Measurements from ENCODE around the gene EPHA10. TPM values are rescaled to one million over a fixed set of nuclear protein-coding genes. Genes with fewer than 3 reads are reported as not detected.
"Not testable (repeated sequence)": the region's sequence is repeated elsewhere in the genome, so short reads cannot be mapped to it uniquely, and the experiment has no call there.

EPHA10 gene
- total RNA-seq, 1 donor from 2014 or later: 1.6 TPM

DNA sequence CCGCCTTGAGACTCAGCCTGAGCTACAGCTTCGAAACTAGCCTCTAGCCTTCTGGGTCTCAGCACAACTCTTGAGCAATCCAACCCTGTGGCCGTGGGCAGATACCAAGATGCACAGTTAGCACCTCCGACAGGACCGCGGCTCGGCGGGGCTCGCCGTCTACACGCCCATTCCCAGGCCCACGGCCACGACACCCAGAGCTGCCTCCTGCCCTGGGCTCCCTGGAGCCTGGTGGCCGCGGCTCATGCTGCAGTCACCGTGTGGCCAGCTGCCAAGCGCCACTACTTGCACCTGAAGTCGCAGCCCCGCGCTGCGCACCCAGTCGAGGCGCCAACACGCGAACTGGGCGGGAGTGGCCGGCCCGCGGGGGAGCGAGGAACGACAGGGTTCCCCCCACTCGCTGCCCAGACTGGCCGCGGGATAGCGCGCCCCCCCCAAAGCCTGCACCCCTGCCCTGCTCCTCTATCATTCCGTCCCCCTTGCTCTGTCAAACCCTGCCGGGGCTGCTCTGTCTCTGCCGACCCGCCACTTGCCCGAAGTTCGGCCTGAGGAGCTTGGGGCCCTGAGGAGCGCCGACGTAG is 73.3 kb downstream of the EPHA10 start:
- DNase-seq (ENCODE audit: low spot score) (peak; percentile 70), ATAC-seq (peak; percentile 8)
- intact Hi-C loops (cut with DNase I): no loop called here

DNA sequence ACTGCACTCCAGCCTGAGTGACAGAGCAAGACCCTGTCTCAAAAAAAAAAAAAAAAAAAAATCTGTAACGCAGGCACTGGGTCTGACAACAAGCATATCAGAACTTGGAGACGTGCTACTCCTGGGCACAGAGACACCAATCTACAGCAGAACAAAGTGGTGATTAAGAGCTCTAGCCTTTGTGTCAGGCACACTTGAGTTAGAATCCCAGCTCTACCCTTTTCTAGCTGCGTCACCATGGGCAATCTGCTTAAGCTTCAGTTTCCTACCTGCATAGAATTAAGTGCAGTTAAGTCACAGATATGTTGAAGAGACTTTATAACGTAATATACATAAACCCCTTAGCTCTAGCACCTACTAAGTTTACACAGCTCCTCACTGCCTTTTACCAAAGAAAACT is 76.0 kb downstream of the EPHA10 start:
- ATAC-seq (no peak), DNase-seq (ENCODE audit: low spot score) (no peak)
- intact Hi-C loops (cut with DNase I): no loop called here

DNA sequence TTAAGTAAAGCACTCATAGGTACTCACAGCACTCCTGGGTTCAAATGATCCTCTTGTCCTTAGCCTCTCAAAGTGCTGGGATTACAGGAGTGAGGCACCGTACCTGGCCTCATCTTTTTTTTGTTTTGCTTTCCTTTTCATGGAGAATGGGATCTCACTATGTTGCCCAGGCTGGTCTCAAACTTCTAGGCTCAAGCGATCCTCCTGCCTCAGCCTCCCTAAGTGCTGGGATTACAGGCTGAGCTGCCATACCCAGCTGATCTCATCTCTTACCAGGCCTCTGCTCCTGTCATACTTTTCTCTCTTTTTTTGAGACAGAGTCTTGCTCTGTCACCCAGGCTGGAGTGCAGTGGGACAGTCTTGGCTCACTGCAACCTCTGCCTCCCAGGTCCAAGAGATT is 77.2 kb downstream of the EPHA10 start:
- DNase-seq (ENCODE audit: low spot score); intact Hi-C loops (cut with DNase I); ATAC-seq: not testable (repeated sequence)

DNA sequence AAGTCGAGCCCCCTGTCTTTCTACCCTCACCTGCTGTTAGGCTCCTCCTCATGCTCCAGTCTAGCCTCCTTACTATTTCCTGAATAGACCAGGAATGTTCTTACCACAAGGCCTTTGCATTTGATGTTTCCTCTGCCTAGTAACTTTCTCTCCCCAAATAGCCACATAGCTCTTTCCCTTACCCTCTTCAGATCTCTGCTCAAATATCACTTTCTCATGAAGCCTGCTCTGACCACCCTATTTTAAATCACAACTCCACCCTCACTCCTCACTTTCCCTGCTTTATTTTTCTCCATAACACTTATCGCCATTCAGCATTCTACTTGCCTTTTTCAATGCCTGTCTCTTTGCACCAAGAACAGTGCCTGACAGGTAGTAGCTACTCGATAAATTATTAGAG is 79.2 kb downstream of the EPHA10 start:
- no peak for ATAC-seq
- intact Hi-C loops (cut with DNase I): no loop called here
- DNase-seq (ENCODE audit: low spot score): no peak

DNA sequence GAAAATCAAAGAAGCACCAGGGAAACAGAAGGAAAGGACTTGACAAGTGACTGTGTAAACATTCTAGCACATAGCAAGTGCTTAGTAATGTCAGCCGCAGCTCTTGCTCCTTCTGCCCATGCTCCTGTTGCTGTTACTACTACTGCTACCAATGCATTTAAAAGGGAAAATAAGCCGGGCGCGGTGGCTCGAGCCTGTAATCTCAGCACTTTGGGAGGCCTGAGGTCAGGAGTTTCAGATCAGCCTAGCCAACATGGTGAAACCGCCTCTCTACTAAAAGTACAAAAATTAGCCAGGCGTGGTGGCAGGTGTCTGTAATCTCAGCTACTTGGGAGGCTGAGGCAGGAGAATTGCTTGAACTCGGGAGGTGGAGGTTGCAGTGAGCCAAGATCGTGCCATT is 80.7 kb downstream of the EPHA10 start:
- ATAC-seq; DNase-seq (ENCODE audit: low spot score); intact Hi-C loops (cut with DNase I): not testable (repeated sequence)

DNA sequence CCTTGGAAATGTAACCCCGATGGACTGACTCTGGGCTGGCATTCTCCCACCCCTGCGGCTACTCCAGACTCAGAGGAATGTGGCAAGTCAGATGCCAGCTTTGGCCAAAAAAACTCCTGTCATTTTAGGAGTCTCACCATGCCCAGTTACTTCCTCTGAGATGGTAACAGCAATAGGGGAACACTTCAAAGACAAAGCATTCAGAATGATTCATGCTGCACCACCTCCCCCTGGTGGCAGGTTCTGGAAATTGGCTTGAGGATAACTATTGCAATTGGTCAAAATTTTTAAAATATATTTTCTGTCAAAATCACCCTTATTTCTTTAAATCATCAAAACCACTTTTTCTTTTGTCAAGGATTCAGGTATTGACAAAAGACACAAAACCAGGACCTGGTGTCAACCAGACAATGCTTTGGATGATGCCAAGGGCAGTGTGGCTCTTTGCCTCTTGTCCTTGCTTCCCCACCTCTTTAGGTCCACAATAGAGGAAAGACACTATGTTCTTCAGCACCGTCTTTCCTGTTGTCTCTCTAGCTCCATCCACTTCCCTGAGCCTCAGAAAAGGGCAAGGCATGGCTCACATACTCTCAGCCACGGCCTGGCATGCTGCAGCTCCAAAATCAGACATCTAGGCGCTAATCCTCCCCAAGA is 82.5 kb downstream of the EPHA10 start:
- ATAC-seq: peak; percentile 67
- intact Hi-C loops (cut with DNase I): no loop called here
- peak; percentile 88 for DNase-seq (ENCODE audit: low spot score)

DNA sequence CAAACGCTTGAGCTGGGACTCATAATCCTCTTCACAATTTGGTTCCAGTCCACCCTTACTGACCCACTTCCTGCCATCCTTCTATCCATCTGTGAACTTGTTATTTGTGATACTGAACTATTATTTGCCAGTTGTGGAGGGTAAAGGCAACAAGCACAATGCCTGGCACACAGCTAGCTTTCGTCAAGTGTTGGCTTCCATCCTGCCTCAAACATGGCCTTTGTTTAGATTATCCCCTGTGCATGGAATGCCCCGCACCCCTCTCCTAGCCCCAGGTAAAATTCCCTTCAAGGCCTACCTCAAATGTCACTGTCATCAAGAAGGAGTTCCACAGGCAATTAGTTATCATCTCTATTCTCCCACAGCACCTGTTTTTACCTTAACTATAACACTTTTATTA is 84.0 kb downstream of the EPHA10 start:
- intact Hi-C loops (cut with DNase I): no loop called here

DNA sequence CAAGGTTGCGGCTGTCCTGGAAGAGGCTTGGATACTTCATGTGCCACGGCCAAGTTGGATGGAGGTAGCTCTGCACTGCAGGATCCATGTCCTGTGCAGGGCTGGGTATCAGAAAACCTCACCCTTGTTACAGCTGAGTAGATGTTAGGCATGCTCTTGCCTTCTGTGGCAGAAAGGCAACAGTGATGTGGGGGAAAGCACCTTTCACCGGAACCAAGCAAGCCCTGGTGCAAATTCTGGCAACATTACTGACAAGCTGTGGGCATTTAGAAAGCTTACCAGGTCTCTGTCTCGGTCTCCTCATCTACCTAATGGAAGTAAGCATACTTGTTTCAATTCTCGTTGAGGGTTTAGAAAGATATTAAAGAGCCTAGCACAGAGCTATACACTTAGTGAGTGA is 87.1 kb downstream of the EPHA10 start:
- intact Hi-C loops (cut with DNase I): no loop called here
- DNase-seq (ENCODE audit: low spot score) (no peak), ATAC-seq (no peak)

More for the DNA sequence above, 84.0 kb downstream of the EPHA10 start:
- DNase-seq (ENCODE audit: low spot score) (no peak), ATAC-seq (no peak)

DNA sequence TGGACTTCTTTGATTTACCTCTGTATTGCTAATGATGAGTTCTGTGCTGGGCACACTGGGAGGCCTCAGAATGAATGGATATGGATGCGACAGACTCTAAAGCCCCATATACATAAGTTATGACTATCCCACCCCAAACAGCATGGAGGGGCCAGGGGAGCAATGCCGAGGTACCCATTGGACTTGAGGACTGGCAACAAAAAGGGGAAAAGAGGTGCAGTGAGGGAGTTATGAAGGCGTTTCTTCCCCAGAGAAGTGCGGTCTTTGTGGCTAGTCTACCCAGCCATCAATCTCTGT is 87.8 kb downstream of the EPHA10 start:
- DNase-seq (ENCODE audit: low spot score): no peak
- intact Hi-C loops (cut with DNase I): no loop called here

DNA sequence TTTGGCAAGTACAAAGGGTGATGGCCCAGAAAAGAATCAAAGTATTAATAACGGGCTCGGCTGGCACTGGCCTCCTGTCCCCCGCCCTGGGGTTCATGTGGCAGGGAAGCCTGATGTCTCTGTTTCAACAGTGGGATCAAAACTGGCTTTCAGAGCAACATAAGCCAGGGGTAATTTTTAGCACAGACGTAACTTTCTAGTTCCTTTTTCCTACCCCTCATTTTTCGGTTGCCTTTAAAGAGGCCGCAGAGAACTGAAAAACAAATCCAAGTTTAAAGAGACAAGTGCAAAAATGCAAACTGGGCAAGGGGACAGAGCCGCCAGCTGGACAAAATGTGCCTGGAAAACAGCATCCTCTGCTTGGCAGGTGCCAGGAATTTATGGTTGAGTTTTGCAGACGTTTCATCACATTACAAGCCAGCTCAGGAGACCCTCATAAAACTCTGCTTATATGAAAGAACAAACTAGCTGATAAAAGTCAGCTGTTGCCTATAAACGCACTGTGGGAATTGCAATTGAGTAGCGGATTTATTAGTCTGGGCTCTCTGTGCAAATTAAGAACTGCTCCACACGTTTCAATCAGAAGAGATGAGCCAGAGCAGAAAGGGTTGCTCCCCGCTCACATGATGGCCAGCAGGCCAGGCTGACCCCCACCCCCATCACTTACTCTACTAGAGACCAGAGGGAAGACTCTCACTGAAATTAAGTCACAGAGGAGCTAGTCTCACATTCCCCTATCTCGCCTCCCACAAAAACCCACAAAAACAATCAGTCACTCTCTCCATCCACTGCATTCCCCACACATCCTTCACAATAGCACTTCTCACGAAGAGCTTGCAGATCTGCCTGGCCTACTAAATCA is 88.4 kb downstream of the EPHA10 start:
- no peak for DNase-seq (ENCODE audit: low spot score)
- intact Hi-C loops (cut with DNase I): no loop called here
- peak; percentile 32 for ATAC-seq

More for the DNA sequence above, 87.8 kb downstream of the EPHA10 start:
- ATAC-seq: no peak

DNA sequence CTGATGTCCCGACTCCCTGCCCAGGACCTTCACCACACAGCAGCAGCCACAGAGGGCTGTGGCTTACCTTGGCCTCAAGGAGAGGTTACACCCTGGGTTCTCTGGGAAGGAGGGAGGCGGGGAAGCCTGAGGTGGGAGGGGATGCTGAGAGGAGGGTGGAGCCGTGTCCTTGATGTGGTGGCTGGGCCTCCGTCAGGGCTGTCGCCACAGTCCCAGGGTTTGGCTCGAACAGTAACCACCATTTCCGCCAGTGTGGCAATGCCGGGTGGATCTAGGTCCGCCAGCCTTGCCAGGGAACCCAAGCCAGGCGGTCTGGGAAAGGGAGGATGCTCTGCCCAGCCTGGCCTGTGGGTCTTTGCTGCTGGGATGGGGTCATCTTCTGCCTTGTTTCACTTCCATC is 91.0 kb downstream of the EPHA10 start:
- intact Hi-C loops (cut with DNase I): no loop called here
- no peak for DNase-seq (ENCODE audit: low spot score)
- no peak for ATAC-seq

DNA sequence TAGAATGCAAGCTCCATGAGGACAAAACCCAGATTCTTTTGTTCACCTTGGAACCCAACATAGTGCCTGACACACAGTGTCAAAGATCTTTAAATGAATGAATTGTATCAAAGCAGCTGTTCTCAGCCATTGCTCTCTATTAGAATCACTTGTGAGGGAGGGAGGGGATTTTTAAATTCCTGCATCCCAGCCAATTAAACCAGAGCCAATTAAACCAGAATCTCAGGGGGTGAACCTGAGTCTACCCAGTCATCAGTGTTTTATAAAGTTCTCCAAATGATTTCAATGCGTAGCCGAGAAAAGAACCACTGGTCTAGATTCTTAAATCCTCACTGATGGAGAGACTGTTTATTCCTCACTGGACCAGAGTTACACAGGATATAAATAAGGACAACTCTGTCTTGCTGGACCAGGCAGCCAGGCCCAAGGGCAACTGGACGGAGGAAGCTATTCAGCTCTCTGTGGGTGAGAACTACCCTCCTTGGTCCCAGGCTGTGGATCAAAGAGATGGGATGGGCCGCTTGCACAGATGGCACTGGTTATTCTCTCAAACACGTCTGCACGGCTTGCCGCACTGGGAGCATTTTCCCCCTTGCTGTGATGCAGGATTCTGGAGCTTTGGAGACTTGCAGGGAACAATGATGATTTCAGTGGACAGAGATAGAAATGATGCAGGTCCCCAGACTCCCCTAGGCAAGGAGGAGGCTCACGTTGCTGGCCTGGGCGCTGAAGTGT is 92.6 kb downstream of the EPHA10 start:
- intact Hi-C loops (cut with DNase I): no loop called here
- ATAC-seq: no peak
- no peak for DNase-seq (ENCODE audit: low spot score)

DNA sequence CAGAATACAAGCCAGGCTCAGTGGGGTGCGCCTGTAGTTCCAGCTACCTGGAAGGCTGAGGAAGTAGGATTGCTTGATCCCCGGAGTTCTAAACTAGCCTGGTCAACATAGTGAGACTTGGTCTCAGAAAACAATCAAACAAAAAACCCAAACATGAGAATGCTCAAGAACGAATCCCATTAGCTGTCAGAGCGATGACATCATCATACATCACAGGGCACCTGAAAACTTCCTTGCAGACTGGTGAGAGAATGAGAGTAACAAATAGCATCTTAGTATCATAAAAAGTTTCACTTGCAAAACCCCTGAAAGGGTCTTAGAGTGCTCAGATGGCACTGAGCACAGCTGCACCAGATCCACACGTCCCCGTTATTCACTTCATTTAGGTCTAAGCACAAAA is 93.7 kb downstream of the EPHA10 start:
- ATAC-seq (no peak), DNase-seq (ENCODE audit: low spot score) (no peak)
- intact Hi-C loops (cut with DNase I): no loop called here

DNA sequence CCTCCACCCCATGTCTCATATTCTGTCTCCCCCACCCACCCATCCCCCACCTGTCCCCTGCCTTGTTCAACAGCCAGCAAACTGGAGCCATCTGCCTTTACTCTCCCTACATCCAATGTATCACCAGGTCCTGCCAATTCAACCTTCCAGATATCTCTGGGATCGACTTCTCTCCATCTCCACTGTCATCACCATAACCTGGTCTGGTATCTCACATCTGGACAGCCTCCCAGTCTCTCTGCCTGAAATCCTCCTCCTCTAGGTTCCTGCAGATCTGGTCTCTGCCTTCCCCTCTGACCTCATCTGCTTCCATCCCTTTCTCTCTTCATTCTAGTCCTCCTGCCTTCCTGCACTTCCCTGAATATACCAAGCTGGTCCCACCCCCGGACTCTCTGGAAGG is 94.8 kb downstream of the EPHA10 start:
- no peak for DNase-seq (ENCODE audit: low spot score)
- ATAC-seq: no peak
- intact Hi-C loops (cut with DNase I): no loop called here

DNA sequence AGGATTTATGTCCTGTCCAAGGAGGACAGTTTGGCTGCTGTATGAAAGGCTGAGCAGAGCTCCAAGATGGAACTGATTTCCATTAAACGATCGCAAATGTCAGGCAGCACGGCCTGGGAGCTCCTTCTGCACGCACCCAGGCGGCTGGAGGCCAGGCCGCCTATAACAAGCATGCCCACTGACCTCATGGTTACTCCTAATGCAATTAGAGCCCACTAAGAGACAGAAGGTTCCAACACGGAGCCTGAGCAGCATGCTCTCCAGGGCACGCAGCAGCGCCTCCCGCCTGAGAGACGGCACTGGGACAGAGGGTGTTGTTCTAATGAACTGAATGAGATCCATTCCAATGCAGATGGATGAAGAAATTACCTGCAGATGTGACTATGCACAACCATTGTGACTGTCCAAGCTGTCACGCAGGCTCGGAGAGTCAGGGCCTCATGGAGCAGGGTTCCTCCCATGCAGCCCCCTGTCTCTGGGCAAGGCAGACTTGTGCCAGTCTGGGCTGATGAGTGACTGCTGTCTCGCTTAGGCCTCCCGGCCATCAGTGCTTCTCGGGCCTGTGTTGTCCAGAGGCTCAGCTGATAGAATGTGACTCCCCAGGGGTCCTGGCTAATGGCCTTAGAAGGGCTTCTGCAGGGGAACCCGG is 97.8 kb downstream of the EPHA10 start:
- DNase-seq (ENCODE audit: low spot score): no peak
- intact Hi-C loops (cut with DNase I): no loop called here
- no peak for ATAC-seq

DNA sequence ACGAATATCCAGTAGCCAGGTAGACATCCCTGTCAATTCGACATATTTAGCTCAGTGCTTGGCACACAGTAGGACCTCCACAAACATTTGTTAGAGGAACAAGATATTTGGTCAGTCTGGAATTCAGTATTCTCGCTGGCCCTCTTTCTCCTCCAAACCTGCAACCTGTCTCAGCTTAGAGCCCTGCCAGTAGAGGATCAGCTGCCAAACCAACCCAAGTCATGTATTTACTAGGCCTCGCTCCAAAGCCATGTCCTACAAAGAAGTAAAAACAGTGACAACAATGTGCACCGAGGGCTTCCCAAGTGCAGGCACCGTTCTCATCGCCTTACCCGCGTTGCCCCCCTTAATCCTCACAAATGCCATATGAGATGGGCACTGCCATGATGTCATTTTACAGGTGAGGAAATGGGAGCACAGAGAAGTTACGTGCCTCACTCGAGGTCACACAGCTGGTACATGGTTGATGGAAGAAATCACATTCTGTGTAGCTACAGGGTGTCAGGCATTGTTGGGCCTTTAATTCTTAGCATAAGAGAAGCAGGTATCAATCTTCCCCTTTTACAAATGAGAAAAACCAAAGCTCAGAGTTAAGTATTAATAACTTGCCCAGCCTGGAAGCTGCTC is 98.6 kb downstream of the EPHA10 start:
- ATAC-seq (no peak), DNase-seq (ENCODE audit: low spot score) (no peak)
- intact Hi-C loops (cut with DNase I): no loop called here

Measured in sciatic nerve (tissue), 2 donors.